GM21717 (cell line): ENCODE data around the gene CABYR.

Source experiments
- ATAC-seq: cut with Tn5 transposase; IDR thresholded peaks from one replicate; pipeline ENCODE4 v1.9.1; 2021; ENCODE audit warnings: mild to moderate bottlenecking, moderate library complexity; ENCODE audit not compliant: unreplicated experiment

Gene CABYR

DNA sequence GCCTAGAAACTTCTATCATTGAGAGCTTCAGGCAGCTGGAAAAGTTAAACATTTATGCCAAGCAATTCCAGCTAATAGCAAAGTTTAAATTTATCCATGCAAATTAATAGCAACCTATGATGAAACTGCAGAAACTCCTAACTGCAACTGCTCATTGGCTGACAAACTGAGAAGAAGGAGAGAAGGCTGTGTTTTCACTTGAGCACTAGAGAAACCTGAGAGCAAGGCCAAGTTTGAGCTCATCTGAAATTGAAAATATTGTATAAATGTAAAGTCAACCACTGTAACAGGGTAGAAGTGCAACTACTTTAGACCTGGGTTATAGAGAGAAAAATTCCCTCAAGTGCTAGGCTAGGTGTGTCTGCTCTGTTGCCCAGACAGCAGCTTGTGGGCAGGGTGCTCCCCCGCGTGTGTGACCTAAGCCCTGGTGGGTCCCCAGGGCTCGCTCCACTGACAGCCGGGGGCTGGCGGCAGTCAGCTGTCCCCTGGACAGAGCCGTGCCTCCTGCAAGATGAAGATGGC, 50.2 kb downstream of the CABYR start:
- ATAC-seq = peak; percentile 84

DNA sequence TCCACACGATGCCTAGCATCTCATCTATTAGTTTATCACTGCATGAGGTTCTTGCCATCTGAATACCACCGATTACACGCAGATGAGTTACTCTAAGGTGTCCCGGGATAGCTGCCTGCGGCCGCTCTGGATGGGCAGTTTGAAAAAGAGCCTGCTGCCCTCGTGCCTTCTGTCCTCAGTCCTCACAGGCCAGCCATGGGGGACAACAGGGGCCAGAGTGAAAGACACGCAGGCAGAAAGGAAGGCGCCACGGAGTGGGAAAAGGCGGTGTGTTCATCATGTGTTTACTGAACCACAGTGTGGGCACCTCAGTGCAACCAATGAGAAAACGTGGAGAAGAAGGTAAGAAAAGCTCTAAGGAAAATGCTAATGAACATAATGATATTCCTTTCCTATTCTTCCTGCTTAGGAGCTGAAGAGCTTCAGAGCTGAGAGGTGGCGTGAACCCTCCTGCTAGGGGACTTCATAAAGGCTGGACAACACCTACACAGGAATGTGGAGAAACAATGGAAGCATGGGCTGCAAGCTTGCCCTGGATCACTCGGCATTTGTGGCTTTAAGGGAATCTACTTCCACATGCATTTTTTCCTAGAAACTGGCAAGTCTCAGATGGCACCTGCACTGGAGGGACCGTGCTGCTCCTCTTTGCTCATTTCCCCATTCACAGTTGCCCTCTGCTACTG, 50.9 kb downstream of the CABYR start:
- no peak for ATAC-seq

DNA sequence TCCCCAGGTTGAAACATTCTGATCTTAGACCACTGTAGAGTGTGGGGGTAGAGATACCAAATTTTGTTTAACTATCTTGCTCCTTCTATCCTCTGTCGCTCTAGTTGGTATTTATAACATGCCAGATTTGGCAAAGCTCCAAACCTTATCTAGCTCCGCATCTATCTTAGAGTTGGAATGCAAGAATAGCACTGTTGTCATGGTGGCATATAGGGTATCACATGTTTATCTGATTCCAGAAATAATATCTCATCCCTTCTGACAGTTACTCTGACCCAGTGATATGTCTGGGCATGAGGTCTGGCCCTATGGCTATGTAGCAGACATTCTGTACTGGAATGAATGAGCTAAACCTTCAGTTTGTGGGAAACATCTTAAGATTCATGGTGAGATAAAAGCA, 51.7 kb downstream of the CABYR start:
- ATAC-seq = no peak

DNA sequence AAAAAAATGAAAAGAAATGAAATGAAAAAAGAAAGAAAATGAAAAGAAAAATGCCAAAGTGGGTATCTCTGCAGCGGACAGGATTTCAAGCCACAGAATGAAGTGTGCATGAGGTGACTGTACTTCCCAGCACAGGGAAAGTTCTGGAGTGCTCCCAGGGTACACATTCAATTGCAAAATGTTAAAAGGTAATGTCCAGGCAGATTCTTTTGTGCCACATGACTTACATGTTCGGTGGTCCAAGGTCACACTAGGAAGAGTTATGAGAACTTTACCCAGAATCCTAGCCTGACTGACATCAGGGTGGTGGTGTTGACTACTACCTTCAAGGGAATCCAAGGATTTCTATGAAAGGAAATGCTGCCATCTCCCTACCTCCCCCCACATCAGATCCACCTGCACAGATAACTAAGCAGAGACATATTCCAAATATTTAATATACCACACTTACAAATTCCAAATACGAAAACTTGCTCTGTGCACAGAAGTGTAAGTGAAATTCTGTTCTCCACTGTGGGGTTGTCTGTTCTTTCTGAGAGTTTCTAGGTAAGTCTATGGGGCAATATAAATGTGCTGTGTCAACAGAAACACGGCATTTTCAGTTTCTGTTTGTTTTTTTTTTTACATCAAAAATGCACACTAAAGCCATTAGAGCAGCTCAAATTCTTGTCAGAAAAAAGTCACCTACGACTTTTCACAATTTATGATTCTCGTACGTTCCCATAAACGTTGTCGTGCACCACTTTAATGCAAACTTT, 56.6 kb downstream of the CABYR start:
- no peak for ATAC-seq

DNA sequence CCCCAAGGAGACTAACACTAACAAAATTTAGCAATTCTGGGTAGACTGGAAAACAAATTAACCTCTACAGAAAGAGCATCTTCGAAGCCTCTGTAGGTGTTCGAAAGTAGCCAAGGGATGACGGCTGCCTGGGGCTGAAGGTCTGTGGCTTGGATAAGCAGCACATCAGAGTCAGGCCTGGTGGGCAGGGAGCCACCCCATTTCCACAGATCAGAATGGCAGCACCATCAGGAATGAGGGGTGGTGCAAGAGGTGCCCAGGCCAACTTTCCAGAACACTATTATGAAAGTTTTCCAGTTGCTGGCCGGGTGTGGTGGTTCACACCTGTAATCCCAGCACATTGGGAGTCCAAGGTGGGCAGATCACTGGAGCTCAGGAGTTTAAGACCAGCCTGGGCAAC, 57.9 kb downstream of the CABYR start:
- ATAC-seq = no peak

DNA sequence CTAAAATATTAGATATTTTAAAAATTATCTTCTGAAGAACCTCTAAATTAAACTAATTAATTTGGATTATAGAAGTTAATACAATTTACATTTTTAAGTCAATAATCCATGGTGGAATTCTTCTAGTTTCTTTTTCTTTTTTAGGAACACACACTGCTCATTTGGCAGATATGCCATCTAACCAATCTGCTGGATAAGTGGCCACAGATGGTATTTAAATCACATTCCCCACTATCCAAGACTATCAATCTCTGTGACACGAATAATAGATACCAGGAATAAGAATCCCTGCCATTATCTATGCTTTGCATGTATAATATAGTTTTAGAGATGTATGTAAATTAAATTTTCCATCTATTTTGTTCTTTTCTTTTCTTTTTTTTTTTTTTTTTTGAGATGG, 58.5 kb downstream of the CABYR start:
- ATAC-seq = no peak

DNA sequence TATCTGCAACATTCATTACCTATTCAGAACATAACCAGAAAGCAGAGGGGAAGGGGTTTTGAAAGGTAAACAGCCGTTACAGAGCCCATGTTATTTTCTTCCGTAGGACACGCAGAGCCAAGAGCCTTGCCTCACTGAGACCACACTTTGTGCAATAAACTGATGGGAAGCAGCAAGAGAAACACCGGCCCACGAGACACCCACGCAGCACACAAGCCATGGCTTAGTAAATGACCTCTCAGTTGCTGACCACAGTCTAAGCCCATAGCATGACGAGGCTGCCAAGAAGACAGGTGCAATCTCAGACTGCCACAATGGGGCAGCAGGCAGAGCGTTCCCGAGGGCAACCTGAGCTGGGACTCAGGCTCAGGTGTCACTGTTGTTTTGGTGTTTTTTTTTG, 59.6 kb downstream of the CABYR start:
- ATAC-seq = no peak

DNA sequence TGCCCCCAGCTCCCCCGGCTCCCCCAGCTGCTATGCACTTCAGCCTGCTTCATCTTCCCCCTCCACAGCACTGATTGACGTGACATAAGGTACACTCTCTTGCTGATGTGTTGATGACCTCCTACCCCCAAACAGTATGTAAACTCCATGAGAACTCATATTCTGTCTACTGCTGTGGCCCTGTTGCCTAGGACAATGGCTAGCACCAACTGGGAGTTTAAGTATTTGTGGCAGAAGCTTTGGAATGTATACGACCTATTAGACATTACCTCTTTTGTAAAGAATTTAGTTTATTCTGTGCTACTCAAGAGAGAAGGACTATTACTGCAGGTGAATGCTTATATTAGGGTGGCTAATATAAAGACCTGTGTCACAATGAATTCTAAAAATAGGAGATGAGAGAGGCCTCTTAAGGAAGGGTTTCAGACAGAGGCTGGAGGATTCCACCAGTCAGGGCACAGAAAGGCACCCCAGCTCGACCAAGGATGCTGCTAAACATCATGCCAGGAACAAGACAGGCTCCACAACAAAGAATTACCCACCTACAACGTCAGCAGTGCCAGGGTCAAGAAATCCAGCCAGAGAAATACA, 60.6 kb downstream of the CABYR start:
- ATAC-seq = no peak

DNA sequence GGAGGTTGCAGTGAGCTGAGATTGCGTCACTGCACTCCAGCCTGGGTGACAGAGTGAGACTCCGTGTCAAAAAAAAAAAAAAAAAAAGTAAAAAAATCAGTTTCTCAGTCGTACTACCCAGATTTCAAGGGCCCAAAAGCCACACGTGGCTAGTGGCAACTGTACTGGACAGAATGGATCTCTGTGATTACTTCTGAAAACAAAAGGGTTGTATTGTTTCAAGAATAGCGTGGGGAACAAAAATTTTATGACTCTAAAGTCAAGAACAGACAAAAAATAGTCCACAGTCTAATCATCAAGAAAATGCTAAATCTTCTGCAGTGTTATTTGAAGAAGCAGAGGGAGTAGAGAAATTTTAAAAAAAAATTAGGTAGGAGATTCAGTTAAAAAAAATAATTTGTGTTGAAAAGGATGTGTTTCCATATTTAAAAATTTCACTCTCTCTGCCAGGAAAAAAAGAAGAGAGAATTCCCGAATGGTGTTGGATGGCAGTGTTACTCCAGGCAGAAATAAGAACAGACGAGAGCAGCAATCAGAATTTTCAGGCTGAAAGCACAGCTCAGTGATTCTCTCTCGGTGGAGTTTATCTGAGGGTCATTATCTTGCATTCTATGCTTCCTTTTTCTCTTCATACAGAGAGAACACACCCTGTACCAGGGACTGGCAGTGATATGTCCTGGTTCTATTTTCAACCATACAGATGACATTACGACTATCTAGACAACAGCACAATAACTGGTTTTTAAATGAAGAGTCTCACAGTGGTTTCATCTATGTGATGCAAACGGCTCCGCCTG, 61.8 kb downstream of the CABYR start:
- ATAC-seq = no peak

DNA sequence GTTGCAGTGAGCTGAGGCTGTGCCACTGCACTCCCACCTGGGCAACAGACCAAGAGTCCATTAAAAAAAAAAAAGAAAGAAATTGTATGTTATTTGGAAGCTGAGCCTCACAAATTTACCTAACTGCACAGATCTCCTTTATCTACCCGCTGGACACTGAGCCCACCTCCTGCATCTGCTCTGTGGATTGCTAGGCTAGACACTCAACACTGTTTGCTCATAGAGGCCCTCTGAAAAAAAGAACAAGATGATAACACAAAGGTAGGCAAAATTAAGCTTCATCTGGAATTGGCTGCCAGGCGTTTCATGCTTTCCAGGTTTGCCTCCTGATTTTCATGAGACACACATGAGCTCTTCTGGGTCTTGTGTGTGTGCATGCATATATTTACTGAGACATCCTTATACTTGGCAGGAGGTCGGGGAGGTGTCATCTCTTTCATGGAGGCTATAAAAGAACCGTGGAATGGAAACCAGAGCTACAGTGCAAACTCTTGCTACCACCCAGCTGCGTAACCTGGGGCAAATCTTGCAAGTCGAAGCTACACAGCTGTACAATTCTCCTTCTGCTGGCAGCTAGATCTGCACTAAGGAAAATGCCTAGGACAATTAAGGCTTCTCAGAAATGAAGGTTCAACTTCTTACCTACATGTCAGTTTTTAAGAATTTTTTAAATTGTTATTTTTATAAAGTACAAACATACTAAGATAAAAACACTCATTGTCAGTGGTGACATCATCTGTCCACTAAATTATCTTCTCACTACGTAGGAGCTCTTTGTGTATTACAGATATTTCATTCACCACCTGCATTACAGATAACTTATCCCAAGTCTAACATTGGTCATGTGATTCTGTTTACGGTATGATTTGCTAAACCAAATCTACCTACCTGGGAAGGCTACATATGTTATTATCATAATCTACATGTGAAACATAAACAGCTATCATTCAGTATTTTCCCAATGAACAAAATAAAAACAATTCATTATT, 63.1 kb downstream of the CABYR start:
- no peak for ATAC-seq

DNA sequence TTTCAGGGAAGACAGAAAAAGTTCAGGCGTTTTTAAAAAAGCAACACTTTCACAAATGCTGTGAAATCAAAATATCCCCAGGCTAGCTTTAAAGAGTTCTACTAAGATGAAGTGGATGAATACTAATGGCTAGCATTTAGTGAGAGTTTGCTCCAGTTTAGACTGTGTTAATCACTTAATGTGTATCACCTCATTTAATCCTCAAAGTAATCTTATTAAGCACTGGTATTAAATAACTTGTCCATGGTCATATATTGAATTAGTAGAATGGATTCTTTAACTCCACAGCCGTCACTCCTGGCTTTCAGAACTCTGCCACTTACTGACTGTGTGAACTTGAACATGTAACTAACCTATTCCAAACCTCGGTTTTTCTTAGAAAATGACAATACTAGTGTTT, 66.0 kb downstream of the CABYR start:
- ATAC-seq = no peak

DNA sequence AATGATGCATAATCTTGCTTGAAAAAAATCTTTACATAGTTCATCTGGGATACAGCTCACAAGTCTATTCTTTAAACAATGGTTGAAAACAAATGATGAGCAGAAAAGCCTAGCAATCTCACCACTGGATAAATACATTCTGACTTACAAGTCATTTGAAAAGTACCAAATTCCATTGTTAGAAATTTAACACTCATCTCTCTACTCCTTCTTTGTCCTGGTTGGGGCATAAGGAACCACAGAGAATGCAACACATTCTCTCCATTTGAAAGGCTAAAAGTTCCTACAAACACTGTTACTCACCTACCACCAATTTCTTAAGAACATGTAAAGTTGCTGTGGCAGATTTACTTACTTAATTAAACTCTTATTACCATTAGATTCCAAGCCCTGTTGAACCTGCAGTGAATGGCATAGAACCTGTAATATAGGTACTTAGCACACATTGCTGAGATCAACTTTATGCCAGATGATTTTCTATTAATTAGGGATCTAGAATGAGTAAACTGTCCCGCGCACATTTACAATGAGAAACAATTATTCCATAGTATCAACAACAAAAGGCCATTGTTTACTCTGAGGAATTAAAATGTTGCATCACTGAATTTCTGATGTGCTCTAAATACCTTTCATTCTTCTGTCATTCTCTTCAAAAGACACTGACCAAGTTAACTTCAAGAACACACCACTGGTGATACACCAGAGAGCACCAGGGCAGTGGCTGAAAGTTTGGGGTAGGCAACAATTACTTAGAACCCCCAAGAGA, 69.6 kb downstream of the CABYR start:
- ATAC-seq = no peak

DNA sequence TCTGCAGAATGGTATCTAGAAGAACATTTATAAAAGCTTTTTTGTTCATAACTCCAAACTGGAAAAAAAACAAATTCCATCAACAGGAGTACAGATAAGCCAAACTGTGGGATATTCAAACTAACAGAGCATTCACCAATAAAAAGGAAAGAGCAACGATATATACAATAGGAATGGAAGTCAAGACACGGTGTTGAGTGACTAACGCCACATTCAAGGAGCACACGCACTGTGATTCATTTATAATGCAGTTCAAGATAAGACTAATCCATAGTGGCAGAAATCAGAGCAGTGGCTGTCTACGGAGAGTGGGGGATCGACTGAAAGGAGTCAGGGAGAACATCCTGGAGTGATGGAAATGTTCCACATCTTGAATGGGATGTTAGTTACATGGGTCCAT, 70.7 kb downstream of the CABYR start:
- ATAC-seq = no peak
